Islet precursor cell (in vitro differentiated cells): Measurements from ENCODE around the gene IFNLR1.
"Not testable (repeated sequence)": the region's sequence is repeated elsewhere in the genome, so short reads cannot be mapped to it uniquely, and the experiment has no call there.

Source experiments
- DNase-seq: peaks from one replicate; pipeline ENCODE4 v3.0.0-alpha.2; 2018

IFNLR1 gene

GRCh38 chr1:24186993-24187790 lies at the start of gene IFNLR1:
Gene IFNLR1, minus strand, starts transcription at chr1:24187289. Its CDS starts 41 bp downstream, at chr1:24187248.
- peak; percentile 90 for DNase-seq

GRCh38 chr1:24235921-24236788 lies 49.1 kb upstream of the IFNLR1 start:
- DNase-seq, result peak; percentile 77

- no peak for DNase-seq
Observed at GRCh38 chr1:24233684-24234600, 46.9 kb upstream of the IFNLR1 start.

- no peak for DNase-seq
Observed at GRCh38 chr1:24231701-24232100, 44.6 kb upstream of the IFNLR1 start.

- no peak for DNase-seq
Observed at GRCh38 chr1:24228311-24228710, 41.2 kb upstream of the IFNLR1 start.

- DNase-seq, result no peak
Observed at GRCh38 chr1:24226749-24227148, 39.7 kb upstream of the IFNLR1 start.

GRCh38 chr1:24224761-24225160 lies 37.7 kb upstream of the IFNLR1 start:
- DNase-seq, result no peak

- no peak for DNase-seq
Observed at GRCh38 chr1:24224086-24224485, 37.0 kb upstream of the IFNLR1 start.

- DNase-seq, result no peak
Observed at GRCh38 chr1:24222793-24223192, 35.7 kb upstream of the IFNLR1 start.

- DNase-seq, result no peak
Observed at GRCh38 chr1:24222008-24222605, 35.0 kb upstream of the IFNLR1 start.

- DNase-seq, result no peak
Observed at GRCh38 chr1:24221246-24221645, 34.2 kb upstream of the IFNLR1 start.

GRCh38 chr1:24216276-24217074 lies 29.4 kb upstream of the IFNLR1 start:
- peak; percentile 65 for DNase-seq

- DNase-seq, result no peak
Observed at GRCh38 chr1:24215226-24215814, 28.2 kb upstream of the IFNLR1 start.

GRCh38 chr1:24212376-24212775 lies 25.3 kb upstream of the IFNLR1 start:
- DNase-seq, result no peak

GRCh38 chr1:24210195-24210627 lies 23.1 kb upstream of the IFNLR1 start:
- no peak for DNase-seq

GRCh38 chr1:24209097-24209496 lies 22.0 kb upstream of the IFNLR1 start:
- no peak for DNase-seq

GRCh38 chr1:24207709-24208108 lies 20.6 kb upstream of the IFNLR1 start:
- no peak for DNase-seq

- DNase-seq, result not testable (repeated sequence)
Observed at GRCh38 chr1:24207395-24207687, 20.3 kb upstream of the IFNLR1 start.

- no peak for DNase-seq
Observed at GRCh38 chr1:24206516-24207394, 19.7 kb upstream of the IFNLR1 start.

- DNase-seq, result no peak
Observed at GRCh38 chr1:24206083-24206464, 19.0 kb upstream of the IFNLR1 start.
